GM19372 (cell line): ENCODE results near the gene OR2S2.

Source experiments
- ATAC-seq: cut with Tn5 transposase; IDR thresholded peaks from one replicate; pipeline ENCODE4 v1.9.1; 2021; ENCODE audit warnings: mild to moderate bottlenecking, low read depth, moderate library complexity; ENCODE audit not compliant: unreplicated experiment

The OR2S2 gene

GRCh38 chr9:35910613-35911359, 47.2 kb downstream of the OR2S2 start:
- no peak for ATAC-seq

GRCh38 chr9:35909687-35910612, 48.0 kb downstream of the OR2S2 start:
- ATAC-seq: no peak

DNA sequence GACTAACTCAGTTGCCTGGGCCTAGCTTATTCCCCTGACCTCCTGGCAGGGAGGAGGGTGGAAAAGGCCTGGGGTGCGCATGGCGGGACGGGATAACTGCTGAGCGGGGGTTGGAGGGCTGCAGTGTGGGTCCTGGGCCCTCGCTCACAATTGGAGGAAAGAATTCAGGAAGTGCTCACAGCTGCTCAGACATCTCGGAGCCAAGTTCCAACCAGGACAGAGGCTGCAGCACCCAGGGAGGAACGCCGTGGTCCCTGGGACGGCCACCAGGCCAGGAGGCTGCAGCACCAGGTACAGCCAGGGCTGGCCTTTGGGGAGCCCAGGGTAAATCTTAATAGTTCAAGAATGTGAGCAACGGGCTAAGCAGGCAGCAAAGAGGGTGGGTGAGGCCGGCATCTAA, 48.7 kb downstream of the OR2S2 start, which contains the start of gene SPAAR:
Gene SPAAR, plus strand, starts transcription at position 217 of the 400 bp plus-strand sequence. CDS start 974 bp downstream, outside the sequence.
- ATAC-seq: no peak

DNA sequence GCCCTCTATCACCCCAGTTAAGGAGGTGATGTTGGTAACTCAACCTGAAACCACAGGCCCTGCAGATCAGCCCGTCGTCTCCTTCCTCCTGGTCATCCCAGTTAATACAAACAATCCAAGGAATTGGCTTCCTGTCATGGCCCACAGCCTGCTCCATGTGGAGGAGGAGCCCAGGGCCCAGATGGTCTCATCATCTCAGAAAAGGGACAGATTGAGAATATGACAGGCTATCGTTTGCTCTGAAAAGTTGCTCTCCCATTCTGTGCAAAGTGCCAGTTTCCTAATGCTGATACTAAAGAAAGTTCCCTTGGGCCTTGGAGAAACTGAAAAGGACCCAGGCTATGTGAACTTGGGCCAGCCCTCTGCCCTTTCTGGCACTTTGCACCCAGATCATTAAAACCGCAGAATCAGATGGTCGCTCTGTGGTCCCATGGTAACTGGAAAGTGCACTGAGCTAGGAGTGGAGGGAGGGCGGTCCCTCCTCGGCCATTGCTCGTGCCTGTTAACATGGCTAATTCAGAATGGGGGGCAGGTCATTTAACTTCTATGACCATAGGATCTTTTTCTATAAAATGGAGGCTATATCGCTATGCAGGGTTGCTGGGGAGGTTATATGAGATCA, 49.3 kb downstream of the OR2S2 start:
- ATAC-seq: no peak

- ATAC-seq: no peak
Measured at GRCh38 chr9:35907711-35908503, 50.0 kb downstream of the OR2S2 start.
